Hepatic stellate cell (primary cell): ENCODE results near the gene PPP1CA.
"Not testable (repeated sequence)": the region's sequence is repeated elsewhere in the genome, so short reads cannot be mapped to it uniquely, and the experiment has no call there.

Source experiments
- DNase-seq: peaks from one replicate; pipeline ENCODE4 v3.0.0; 2011; ENCODE audit warnings: low spot score

PPP1CA gene

DNA sequence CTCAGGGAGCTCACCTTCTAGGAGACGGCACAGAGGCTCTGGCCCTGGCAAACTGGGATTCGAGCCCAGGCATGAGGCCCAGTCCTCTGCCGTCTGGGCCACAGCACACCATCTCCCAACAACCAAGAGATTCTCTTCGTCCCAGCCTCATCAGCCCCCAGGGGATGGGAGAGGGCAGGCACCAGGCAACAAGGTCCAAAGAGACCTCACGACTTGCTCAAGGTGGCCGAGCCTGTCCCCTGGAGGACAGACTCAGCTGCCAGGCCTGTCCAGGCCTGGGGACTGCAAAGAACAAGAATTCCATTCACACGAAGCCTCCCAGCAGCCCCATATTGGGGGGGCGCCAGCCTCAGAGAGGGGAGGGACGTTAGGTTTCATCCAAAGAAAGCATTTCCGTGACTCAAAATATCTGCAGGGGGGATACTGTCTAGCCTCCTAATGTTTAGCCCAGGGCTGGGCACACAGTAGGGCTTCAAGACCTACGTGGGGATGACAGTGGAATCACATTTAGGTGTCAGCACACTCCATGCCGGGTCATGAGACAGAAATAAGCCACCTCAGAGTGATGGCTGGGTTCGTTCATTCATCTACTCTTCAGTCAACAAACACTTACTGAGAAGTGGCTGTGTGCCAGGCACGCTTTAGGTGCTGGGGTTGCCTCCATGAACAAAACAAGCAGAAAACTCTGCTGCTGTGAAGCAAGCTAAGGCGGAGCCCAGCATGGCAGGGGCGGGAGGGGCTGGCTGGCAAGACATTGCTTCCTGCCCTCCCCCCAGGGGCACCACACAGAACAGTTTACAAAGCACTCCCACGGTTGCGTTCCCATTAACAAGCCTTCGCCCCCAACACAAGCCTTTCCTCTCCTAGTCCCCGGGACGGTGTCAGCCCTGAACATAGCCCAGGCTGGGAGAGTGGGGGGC lies 15.0 kb upstream of the PPP1CA start:
- DNase-seq: no peak

DNA sequence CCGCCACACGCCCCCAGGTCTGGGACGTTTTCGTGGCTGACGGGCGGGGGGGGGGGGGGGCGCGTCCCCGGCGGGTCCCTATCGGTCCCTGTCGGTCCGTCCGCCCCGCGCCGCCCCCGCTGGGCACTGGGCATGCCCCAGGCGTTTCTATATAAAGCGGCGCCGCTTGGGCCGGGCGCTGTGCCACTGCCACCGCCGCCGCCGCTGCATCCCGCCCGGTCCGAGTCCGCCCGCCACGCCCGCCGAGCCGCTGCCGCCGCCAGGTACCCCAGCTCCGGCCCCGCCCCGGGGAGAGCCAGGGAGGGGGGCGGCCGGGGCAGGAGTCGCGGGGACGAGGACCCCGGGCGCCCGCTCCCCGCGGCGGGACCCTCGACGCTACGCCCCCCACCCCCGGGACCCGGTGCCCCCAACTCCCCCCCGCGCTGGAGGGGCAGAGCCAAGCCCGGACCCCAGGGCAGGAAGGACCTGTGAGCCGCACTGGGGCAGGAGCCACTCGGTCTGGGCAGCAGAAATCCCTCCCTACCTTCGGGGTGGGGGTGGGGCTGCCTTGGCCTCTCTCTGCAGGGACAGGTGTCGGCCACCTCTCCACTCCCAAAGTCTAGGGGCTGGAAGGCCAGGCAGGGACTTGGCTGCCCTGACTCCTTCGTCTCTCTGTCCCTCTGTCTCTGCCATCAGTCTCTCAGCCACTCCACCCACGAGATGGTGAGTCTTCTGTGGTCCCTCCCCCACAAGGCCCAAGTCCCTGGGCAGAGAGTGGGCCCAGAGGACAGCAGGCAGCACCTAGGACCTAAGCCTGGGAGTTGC lies 14.0 kb upstream of the PPP1CA start, which contains the start of gene CARNS1:
Gene CARNS1 (plus strand): TSS at position 178 of the 804 bp plus-strand sequence. CDS start 522 bp downstream, at position 700.
- no peak for DNase-seq

DNA sequence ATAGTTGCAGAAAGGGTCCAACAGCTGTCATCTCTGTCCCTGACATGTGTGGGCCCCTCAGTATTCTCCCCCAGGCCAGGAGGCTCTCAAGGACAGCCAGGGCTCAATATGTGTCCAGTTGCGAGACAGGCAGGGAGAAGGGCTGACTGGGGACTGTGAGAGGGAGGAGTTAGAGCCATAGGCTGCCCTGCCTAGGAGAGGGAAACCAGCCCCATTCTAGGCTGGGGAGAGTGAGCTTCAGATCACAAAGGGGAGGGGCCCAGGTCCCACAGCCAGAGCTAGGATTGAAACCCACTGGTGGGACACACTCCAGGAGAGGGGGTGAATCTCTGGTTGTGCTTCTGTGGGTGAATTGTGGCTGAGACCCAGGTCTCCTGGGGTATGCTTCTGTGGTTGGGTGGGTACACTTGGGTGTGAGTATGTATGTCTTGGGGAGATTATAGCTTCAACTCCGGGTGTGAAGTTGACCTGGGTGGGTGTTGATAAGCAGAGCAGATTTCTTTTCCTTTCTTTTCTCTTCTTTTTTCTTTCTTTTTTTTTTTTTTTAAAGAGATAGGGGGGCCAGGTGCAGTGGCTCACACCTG lies 11.7 kb upstream of the PPP1CA start:
- DNase-seq: no peak

DNA sequence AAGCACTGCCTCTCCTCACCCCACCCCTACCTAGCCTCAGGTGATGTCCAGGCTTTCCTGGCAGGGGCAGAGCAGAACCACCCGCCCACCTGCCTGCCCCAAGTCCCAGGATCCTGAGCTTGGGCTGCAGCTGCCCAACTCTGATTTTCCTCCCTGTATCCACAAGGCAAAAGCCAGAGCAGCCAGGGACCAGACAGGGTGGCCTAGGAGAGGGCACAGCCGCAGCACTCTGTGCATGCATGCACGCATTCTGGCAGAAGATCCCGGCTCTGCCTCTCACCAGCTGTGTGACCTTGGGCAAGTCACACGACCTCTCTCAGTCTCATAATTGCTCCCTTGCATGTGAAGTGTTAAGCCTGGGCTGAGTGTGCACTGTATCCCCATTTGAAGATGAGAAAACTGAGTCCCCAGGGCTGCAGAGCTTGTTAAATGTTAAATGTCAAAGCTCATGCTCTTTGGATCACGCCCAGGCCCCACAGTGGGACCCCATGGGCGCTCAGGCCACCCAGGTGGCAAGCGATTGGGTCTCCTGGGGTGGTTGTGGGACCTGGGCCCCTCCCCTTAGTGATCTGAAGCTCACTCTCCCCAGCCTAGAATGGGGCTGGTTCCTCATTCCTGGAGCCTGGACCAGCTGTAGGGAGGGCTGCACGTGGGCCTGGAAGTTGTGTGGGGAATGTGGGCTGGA lies 11.0 kb upstream of the PPP1CA start:
- no peak for DNase-seq

DNA sequence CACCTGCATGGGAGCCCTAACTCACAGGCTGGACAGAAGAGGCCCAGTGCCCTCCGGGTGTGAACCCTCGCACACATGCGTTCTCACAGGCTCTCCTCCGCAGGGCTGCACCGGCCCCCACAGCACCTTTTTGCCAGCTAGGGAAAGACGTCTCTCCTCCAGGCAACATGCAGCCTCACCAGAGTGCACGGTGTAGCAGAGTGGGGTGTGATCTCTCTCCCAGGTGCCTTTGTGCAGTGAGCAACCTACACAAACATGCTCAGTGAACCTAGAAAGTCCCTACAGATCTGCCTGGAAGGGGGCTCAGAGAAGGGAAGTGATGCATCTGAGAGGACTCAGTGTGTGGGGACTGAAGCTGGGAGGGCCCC lies 10.1 kb upstream of the PPP1CA start:
- DNase-seq: no peak

DNA sequence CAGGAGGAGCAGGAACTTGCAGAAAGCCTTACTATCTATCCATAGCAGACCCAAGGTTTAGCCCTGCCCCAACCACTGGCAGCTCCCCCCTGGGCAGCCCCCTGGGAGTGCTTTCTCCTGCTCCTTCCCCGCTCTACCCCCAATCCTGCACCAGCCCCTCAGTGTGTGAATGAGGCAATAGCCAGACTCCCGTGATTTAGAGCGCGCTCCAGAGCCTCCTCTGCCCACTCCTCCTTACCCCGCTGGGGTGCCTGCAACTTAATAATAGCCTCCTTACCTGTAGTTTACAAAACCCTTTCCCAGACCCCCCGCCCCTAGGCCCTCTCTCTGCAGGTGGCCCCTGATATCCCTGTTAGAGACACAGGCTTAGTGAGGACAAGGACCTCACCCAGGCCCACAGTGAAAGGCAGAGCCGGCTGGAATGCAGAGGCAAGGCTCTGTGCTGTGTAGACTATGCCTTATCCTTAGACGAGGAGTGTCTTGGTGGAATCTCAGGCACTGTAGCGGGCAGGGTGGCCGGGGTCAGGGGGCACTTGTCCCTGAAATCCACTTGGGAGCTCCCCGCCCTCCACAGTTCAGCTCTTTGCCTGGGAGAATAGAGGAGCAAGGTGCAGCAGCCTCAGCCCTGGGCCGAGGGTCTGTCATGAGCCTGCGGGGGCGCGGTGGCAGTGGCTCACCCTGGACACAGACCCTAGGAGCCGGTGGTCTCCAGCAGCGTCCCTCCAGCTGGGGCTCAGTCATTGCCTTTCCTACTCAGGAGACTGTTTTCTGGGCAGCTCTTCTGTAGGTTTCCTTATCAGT lies 9.5 kb upstream of the PPP1CA start:
- DNase-seq: no peak

DNA sequence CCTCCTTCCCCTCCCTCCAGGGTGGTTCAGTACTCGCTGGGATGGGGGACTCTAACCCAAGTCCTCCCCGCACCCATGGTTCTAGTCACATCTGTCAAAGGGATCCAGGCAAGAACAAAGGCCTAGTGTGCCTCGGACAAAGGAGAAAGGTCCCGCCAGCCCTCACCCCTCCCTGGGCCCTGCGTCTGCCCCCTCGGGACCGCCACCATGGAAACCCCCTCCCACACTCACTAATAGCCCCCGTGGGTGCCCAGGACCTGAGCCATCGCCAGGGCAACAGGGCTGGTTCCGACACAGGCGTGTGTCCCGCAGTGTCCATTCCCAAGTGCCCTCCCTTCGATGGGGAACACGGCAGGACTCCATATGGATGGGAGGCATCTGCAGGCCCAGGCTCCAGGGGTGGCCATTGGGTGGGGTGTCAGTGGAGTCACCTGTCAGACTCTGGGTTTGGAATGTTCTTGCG lies 8.7 kb upstream of the PPP1CA start:
- no peak for DNase-seq

DNA sequence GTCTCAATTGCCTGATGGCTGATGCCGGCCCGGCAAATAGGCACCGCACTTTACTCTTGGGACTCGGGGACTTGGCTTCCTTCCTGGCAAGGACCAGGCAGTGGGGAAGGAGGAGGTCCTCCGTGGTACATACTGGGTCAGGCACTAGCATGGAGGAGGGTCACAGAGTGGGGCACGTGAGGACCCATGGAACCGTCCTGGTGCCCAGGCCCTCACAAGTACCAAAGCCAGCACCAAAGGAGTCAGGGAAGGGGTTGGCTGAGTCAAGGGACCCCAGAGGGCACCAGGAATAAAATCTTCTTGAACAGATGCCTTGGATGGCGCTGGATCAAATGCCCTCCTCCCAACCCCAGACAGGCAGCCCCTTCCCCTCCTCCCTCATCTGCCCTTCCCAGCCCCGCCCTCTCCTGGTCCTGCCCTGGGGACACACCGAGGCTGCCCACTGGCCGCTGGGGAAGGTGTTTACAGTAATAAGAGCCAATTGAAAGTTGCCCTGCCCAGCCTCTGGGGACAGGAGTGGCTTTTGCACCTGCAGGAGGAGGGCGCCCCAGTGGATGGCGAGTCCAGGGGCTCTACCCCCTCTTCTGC lies 8.2 kb upstream of the PPP1CA start:
- DNase-seq: no peak

DNA sequence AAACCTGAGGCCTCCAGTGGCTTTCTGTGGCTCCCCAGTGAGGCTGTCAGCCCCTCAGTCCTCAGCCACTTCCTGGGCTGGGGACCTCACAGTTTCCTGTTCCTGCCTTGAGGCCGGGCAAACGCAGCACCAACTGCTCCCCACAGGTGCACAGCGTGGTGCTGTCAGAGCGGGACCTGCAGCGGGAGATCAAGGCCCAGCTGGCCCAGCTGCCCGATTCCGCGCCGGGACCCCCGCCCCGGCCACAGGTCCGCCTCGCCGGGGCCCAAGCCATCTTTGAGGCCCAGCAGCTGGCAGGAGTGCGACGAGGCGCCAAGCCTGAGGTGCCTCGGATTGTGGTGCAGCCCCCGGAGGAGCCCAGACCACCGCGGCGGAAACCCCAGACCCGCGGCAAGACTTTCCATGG lies 7.6 kb upstream of the PPP1CA start:
- DNase-seq: no peak

DNA sequence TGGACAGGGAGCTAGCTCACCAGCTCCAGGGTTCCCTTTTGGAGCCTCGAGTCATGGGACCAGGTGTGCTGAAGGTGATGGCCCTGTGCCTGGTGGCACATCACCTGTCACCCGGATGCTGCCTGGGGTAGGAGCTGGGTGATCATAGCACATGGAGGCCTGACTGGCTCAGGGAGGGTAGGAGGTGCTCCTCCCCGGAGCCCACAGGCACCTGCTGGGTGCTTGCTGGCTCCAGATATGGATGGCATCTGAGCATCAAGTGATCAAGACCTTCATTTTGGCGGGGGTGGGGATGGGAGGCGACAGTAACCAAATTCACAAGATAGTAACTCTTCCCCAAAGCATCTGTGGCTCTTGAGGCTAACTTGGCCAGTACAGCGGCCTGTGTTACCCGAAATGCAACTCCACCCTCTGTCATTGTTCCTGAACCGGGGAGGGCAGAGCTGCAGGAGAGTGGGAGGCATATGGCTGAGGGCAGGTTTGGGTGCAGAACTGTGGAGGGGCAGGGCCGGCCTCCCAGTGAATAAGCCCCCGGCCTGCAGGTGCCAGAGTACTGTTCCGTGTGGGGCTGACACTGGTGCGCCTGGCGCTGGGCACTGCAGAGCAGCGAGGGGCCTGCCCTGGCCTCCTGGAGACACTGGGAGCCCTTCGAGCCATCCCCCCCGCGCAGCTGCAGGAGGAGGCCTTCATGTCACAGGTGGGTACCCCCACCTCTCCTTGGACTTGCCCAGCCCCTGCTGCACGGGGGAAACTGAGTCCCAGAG lies 7.0 kb upstream of the PPP1CA start:
- no peak for DNase-seq

DNA sequence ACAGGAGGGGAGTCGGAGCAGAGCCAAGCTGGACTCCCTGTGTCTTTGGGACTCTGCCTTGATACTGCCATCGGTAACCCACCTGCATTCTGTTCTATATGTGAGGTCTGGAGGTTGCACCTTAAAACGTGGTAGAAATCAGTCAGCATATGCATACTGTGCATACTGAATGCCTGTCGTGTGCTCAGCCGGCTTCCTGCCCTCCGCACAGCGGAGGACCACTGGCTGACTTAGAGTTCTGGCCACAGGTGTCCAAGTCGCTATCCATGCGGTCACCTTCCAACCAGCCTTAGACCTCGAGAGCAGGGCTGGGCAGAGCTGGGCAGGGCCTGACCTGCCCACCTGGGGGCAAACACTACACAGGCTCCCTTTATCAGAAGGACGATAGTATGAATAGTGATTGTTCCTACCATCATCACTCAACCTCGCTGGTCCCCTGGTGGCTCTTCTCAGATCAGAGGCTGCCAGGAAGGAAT lies 6.1 kb upstream of the PPP1CA start:
- no peak for DNase-seq

DNA sequence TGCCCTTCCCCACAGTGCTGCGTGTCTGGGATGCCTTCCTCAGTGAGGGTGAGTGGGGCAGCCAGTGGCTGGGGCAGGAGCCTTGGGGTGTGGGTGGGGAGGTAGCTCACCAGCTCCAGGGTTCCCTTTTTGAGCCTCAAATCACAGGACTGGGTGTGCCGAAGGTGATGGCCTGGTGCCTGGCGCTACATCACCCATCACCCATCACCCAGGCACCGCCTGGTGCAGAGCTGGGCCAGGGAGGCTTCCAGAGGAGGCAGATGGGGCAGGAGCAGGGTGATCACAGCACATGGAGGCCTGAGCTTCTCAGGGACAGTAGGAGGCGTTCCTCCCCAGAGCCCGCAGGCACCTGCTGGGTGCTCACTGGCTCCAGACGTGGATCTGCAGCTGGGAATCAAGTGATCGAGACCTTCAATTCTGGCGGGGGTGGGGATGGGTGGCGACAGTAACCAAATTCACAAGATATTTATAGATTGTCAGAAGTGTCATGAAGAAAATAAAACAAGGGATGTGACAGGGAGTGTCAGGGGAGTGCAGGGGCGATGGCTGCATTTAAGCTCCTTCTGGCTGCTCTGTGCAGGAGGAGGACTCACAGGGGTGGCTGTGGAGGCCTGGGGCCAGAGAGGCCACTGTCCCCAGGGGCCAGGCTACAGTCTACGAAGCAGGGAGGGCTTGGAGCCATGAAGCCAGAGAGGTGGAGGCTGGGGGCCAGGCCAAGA lies 5.5 kb upstream of the PPP1CA start:
- DNase-seq: no peak

DNA sequence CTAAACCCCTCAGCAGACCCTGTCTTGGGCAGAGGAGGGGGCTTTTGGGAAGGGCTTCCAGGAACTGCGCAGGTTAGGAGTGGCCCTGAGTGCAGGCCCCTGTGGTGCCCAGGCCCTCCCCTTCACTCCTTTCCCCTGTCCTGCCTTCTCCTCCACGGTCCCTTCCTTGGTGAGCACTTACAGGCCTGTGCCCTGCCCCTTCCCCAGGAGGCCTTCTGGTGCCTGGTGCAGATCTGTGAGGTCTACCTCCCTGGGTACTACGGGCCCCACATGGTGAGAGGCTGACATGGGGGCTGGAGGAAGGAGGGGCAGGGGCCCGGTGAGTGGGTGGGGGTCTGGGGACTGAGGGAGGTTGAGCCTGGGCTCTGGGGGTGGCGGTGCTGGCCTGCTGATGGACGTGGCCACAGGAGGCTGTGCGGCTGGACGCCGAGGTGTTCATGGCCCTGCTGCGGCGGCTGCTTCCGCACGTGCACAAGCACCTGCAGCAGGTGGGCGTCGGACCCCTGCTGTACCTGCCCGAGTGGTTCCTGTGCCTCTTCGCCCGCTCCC lies 4.8 kb upstream of the PPP1CA start:
- no peak for DNase-seq

DNA sequence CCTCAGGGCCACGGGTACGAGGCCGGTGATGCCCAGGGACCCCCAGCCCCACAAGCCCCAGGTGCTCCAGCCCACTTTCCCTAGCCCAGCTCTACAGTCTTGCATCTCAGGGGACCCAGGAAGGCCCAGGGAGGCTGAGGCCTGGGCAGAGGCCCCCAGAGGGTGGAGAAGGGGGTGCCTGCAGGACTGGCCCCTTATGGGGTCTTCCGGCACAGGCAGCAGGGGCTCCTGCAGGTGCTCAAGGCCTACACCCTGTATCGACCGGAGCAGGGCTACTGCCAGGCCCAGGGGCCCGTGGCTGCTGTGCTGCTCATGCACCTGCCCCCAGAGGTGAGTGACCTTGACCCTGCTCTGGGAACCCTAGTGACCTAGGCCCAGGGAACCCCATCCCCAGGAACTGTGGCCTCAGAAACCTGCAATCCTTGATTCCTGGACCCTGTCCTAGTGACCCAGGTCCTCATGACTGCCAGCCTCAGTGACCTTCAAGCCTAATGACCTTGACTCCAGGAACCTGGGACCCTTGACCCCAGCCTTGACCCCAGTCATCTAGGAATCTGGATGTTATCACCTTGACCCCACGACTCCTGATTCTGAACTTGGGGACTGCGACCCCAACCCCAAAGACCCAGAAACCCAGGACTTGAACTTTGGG lies 4.2 kb upstream of the PPP1CA start:
- DNase-seq: no peak

DNA sequence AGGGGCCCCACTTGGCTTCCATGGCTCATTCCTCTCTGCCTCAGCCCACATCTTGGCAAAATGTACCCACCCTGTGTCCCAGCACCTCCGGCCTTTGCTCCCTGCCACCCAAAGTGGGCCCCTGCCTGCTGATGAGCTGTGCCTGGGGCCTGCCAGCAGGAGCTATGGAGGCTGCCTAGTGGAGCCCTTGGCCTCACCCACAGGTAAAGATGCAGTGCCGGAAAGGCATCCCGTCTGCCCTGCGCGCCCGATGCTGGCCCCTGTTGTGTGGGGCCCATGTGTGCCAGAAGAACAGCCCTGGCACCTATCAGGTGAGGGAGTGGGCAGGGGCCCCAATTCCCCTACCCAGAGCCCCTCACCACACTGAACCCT lies 3.5 kb upstream of the PPP1CA start:
- DNase-seq: no peak

DNA sequence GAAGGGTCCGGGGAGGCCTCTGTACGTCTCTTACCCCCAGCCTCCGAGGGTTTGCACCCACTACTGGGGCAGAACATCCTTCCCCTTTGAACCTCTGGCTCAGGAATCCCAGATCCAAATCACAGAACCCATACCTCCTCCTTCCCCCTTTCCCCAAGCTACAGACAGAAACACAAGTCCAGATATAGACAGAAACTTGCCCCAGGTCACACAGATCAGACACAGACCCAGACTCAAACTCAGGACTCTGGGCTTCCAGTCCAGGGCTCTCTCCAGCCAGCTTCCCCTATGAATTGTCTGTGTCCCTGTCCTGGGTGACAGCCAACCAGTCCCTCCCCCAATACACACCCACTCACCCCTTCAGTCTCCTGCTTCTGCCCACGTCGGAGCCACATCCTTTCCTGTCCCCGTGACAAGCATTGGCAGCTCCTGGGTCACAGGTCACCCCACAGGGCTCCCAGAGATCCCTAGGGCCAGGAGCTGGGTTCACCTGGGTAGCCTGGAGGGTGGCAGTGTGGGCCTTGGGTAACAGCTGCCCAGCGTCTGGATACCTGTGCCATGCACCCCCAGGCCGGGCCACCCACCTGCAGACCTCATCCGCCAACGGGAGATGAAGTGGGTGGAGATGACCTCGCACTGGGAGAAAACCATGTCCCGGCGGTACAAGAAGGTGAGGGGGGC lies 3.0 kb upstream of the PPP1CA start:
- no peak for DNase-seq

DNA sequence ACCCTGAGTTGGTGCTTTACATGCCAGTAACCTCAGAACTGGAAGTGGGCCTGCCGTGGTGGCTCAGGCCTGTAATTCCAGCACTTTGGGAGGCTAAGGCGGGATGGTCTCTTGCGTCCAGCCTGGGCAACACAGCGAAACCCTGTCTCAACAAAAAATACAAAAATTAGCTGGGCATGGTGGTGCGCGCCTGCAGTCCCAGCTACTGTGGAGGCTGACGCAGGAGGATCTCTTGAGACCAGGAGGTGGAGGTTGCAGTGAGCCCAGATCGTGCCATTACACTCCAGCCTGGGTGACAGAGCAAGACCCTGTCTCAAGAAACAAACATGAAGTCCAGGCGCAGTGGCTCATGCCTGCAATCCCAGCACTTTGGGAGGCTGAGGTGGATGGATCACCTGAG lies 1.4 kb upstream of the PPP1CA start:
- DNase-seq: not testable (repeated sequence)
